RWPE2 (cell line): ENCODE measurements around the gene UBL4B.

Experiments
- ATAC-seq: fragments of 200-7000 bp; cut with Tn5 transposase; 3 replicates; pipeline ENCODE4 v1.9.1; 2021; ENCODE audit warnings: low read depth
- DNase-seq: peaks from one replicate; pipeline ENCODE4 v3.0.0-alpha.2; 2020; ENCODE audit warnings: low spot score
- H3K27ac ChIP-seq: fragments of 450-650 bp; 2 replicates; pipeline ENCODE4 v1.5.1; 2017; ENCODE audit warnings: mild to moderate bottlenecking; ENCODE audit not compliant: poor library complexity, severe bottlenecking
- H3K27me3 ChIP-seq: fragments of 250-450 bp; sonication (Bioruptor Pico); 2 replicates; pipeline ENCODE4 v1.5.1; 2021; ENCODE audit warnings: mild to moderate bottlenecking, moderate library complexity; ENCODE audit not compliant: insufficient read depth, poor library complexity, severe bottlenecking
- H3K36me3 ChIP-seq: fragments of 250-450 bp; sonication (Bioruptor Pico); 2 replicates; pipeline ENCODE4 v1.5.1; 2020; ENCODE audit warnings: low read depth, mild to moderate bottlenecking, moderate library complexity
- H3K4me1 ChIP-seq: fragments of 250-450 bp; sonication (Bioruptor Pico); 2 replicates; pipeline ENCODE4 v1.5.1; 2021; ENCODE audit warnings: mild to moderate bottlenecking, moderate library complexity; ENCODE audit not compliant: insufficient read depth, poor library complexity, severe bottlenecking
- H3K4me3 ChIP-seq: fragments of 250-450 bp; sonication (Bioruptor Pico); 2 replicates; pipeline ENCODE4 v1.5.1; 2021; ENCODE audit warnings: mild to moderate bottlenecking, moderate library complexity; ENCODE audit not compliant: severe bottlenecking
- H3K9me3 ChIP-seq: fragments of 250-450 bp; sonication (Bioruptor Pico); 2 replicates; pipeline ENCODE4 v1.5.1; 2021; ENCODE audit warnings: mild to moderate bottlenecking, moderate library complexity; ENCODE audit not compliant: severe bottlenecking
- TF ChIP-seq, protein P1 (sequence below): fragments of 450-650 bp; IDR thresholded peaks from one replicate; pipeline ENCODE4 v1.5.1; 2017; ENCODE audit warnings: mild to moderate bottlenecking, moderate library complexity; ENCODE audit not compliant: poor library complexity, severe bottlenecking

The UBL4B gene

DNA sequence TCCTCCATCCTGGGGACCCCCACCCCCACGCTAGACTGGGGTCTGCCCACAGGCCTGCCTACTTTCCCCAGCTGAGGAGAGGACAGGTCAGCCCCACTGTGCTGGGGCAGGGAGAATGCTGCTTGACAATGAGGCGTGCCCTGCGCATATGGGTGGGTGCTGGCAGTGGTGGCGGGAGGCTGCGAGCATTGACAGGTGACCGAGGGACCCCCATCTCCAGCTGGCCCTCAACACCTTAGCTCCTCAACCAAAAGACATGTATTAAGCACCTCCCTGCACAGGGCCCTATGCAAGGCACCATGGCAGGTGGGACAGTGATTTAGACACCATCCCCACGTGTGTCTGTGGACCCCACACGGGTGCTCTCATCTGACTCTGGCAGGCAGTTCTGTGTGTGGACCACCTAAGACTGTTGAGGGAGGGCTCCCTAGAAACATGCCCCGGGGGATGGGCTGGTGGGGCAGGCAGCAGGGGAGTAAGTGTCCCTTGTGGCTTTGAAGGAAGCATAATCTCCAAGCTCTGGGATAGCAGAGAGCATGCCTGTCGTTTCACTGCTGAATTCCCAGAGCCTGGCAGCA is 23.4 kb upstream of the UBL4B start:
- Histone ChIP-seq H3K36me3 (no peaks in the 10 kb centered on the region), H3K4me1 (no peaks in the 10 kb centered on the region), H3K4me3 (no peak overlapping the region), H3K27me3 (peaks cover 37% of the 10 kb centered on the region), H3K9me3 (no peaks in the 10 kb centered on the region), H3K27ac (no peak overlapping the region)
- DNase-seq (no peak), ATAC-seq (no peak)
- TF ChIP-seq, protein P1, sequence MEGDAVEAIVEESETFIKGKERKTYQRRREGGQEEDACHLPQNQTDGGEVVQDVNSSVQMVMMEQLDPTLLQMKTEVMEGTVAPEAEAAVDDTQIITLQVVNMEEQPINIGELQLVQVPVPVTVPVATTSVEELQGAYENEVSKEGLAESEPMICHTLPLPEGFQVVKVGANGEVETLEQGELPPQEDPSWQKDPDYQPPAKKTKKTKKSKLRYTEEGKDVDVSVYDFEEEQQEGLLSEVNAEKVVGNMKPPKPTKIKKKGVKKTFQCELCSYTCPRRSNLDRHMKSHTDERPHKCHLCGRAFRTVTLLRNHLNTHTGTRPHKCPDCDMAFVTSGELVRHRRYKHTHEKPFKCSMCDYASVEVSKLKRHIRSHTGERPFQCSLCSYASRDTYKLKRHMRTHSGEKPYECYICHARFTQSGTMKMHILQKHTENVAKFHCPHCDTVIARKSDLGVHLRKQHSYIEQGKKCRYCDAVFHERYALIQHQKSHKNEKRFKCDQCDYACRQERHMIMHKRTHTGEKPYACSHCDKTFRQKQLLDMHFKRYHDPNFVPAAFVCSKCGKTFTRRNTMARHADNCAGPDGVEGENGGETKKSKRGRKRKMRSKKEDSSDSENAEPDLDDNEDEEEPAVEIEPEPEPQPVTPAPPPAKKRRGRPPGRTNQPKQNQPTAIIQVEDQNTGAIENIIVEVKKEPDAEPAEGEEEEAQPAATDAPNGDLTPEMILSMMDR = no peak

DNA sequence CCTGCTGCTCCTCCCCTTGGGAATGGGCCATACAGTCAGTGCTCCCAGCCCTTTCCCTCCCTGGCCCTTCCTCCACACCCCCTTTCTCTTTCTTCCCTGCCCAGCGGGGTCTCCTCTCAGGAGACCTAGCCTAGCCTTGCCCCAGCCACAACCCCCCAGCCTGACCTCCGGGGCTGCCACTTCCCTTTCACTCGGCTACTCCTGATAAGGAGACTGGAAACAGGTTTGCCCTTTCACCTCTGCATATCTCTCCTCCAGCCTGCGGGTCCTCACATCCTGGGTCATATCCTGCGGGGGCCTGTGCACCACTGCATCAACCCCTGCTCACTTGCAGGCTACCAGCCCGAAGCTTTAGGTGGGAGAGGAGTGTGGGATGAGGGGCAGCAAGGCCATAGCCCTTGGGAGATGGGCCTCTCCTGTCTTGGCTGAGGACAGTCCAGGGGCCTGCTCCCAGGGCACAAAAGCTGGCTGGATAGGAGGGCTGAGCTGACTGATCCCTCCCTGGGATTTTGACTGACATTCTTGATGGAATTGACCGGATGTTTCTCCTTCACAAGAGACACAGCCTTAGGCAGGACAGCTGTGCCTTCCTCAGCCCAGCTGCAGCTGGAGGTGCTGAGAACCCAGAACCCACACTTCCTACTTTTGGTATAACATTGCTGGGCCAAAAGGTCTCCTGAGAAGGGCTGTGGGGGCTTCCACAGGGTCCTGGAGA is 22.5 kb upstream of the UBL4B start:
- Histone ChIP-seq H3K9me3 (no peaks in the 10 kb centered on the region), H3K27me3 (peaks cover 28% of the 10 kb centered on the region), H3K4me1 (no peaks in the 10 kb centered on the region), H3K27ac (no peak overlapping the region), H3K4me3 (no peak overlapping the region), H3K36me3 (no peaks in the 10 kb centered on the region)
- DNase-seq (no peak), ATAC-seq (no peak)
- TF ChIP-seq, protein P1 = no peak

DNA sequence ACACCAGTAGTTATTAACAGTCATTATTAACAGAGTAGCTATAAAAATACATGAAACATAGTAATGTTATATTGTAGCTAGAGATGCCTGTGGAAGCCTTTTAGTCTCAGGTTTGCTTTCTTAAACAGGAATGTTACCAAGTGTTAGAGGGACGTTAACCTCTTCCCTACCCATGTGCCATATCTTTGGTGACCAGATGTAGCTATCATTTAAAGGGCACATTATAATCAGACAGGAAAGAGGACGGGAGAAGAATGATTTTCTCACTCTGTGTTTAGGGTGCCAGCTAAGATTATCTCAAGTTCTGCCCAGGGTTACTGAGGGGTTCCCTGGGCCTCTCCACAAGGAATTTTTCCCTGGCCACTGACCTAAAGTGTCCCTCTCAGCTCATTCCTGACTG is 20.9 kb upstream of the UBL4B start:
- no peaks in the 10 kb centered on the region for H3K9me3 ChIP-seq
- ATAC-seq (no peak), DNase-seq (no peak)
- no peaks in the 10 kb centered on the region for H3K36me3 ChIP-seq
- TF ChIP-seq, protein P1 = no peak
- H3K27ac ChIP-seq = no peak overlapping the region
- no peaks in the 10 kb centered on the region for H3K4me1 ChIP-seq
- H3K4me3 ChIP-seq = no peak overlapping the region
- peaks cover 11% of the 10 kb centered on the region for H3K27me3 ChIP-seq

DNA sequence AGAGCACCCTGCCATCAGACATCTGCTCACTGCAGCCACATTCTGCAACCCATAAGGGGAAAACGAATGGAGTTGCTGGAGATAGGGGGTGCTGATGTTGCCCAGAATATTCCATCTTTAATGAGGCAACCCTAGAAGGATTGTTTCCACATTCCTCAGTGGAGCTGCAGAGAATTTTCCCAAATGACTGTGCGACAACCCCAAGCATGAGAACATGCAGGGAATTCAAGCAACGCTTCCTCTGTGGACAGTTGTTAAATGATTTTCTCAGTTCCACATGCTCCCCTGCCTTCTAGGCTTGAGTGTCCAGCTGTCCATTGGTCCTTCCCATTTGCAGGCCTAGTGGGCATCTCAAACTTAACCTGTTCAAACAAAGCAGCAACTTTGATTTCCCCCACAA is 20.5 kb upstream of the UBL4B start:
- H3K4me1 ChIP-seq = no peaks in the 10 kb centered on the region
- H3K36me3 ChIP-seq = no peaks in the 10 kb centered on the region
- DNase-seq = no peak
- peaks cover 7% of the 10 kb centered on the region for H3K27me3 ChIP-seq
- no peaks in the 10 kb centered on the region for H3K9me3 ChIP-seq
- no peak for ATAC-seq
- no peak overlapping the region for H3K4me3 ChIP-seq
- TF ChIP-seq, protein P1 = no peak
- no peak overlapping the region for H3K27ac ChIP-seq

DNA sequence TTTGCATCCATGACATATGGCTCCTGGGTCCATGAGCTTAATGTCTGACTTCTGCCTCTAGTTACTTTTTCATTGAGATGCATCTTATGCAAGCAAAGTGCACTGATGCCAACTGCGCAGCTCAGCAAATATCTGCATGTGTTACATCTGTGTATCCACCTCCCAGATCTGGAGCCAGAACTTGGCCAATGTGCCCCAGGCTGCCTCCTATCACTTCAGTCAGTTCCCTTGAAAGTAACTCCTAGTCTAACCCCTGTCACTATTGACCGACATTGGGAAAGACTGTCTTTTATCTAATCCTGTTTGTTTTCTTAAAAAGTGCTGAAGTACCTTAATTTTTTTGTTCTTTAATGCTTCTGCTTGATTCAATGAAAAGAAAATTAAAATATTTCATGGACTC is 19.3 kb upstream of the UBL4B start:
- H3K27ac ChIP-seq = no peak overlapping the region
- no peaks in the 10 kb centered on the region for H3K4me1 ChIP-seq
- H3K4me3 ChIP-seq = no peak overlapping the region
- TF ChIP-seq, protein P1 = no peak
- no peaks in the 10 kb centered on the region for H3K9me3 ChIP-seq
- peaks cover under 1% of the 10 kb centered on the region for H3K27me3 ChIP-seq
- no peak for DNase-seq
- no peaks in the 10 kb centered on the region for H3K36me3 ChIP-seq
- ATAC-seq = no peak
